Stromal cell of bone marrow (primary cell): ENCODE measurements around the gene MYCBP2.
"Not testable (repeated sequence)": the region's sequence is repeated elsewhere in the genome, so short reads cannot be mapped to it uniquely, and the experiment has no call there.

Source experiments
- DNase-seq: peaks from one replicate; pipeline ENCODE4 v3.0.0-alpha.2; 2012; ENCODE audit warnings: low read depth

MYCBP2 gene

GRCh38 chr13:77198995-77199394 lies 127.9 kb downstream of the MYCBP2 start:
- DNase-seq: not testable (repeated sequence)

GRCh38 chr13:77196052-77196618 lies 130.8 kb downstream of the MYCBP2 start:
- no peak for DNase-seq

- DNase-seq: no peak
These were observed 136.4 kb downstream of the MYCBP2 start for GRCh38 chr13:77190349-77190958.

- no peak for DNase-seq
These were observed 141.2 kb downstream of the MYCBP2 start for GRCh38 chr13:77185721-77186120.

- DNase-seq: no peak
These were observed 142.4 kb downstream of the MYCBP2 start for GRCh38 chr13:77184455-77184854.

GRCh38 chr13:77180011-77180410 lies 146.9 kb downstream of the MYCBP2 start:
- no peak for DNase-seq

- no peak for DNase-seq
These were observed 149.2 kb downstream of the MYCBP2 start for GRCh38 chr13:77177646-77178045.

- no peak for DNase-seq
These were observed 150.5 kb downstream of the MYCBP2 start for GRCh38 chr13:77176350-77176749.

GRCh38 chr13:77172650-77173049 lies 154.2 kb downstream of the MYCBP2 start:
- no peak for DNase-seq

GRCh38 chr13:77171451-77171850 lies 155.4 kb downstream of the MYCBP2 start:
- DNase-seq: no peak

GRCh38 chr13:77168237-77168636 lies 158.7 kb downstream of the MYCBP2 start:
- no peak for DNase-seq

- no peak for DNase-seq
These were observed 176.2 kb downstream of the MYCBP2 start for GRCh38 chr13:77150651-77151050.

- no peak for DNase-seq
These were observed 183.5 kb downstream of the MYCBP2 start for GRCh38 chr13:77143431-77143830.

- peak; percentile 53 for DNase-seq
These were observed 187.6 kb downstream of the MYCBP2 start for GRCh38 chr13:77139306-77139705.

- no peak for DNase-seq
These were observed 188.1 kb downstream of the MYCBP2 start for GRCh38 chr13:77138813-77139212.

- DNase-seq: peak; percentile 2
These were observed 189.9 kb downstream of the MYCBP2 start for GRCh38 chr13:77136902-77137420.

GRCh38 chr13:77124423-77124822 lies 202.5 kb downstream of the MYCBP2 start:
- peak; percentile 21 for DNase-seq

GRCh38 chr13:77118134-77118533 lies 208.8 kb downstream of the MYCBP2 start:
- DNase-seq: no peak

GRCh38 chr13:77114271-77114670 lies 212.6 kb downstream of the MYCBP2 start:
- no peak for DNase-seq

GRCh38 chr13:77113496-77113895 lies 213.4 kb downstream of the MYCBP2 start:
- DNase-seq: no peak

GRCh38 chr13:77105051-77105450 lies 221.8 kb downstream of the MYCBP2 start:
- no peak for DNase-seq

GRCh38 chr13:77099415-77099814 lies 227.5 kb downstream of the MYCBP2 start:
- no peak for DNase-seq

GRCh38 chr13:77095288-77095687 lies 231.6 kb downstream of the MYCBP2 start:
- DNase-seq: no peak

GRCh38 chr13:77094773-77095172 lies 232.1 kb downstream of the MYCBP2 start:
- no peak for DNase-seq
